GM03348 (cell line): Measurements from ENCODE around the gene THSD8.
"Not testable (repeated sequence)": the region's sequence is repeated elsewhere in the genome, so short reads cannot be mapped to it uniquely, and the experiment has no call there.

ENCODE experiments used
- DNase-seq: peaks from one replicate; pipeline ENCODE4 v3.0.0; 2012; ENCODE audit warnings: low spot score

The THSD8 gene

GRCh38 chr19:12825254-12826131 lies 23.6 kb downstream of the THSD8 start:
- peak; percentile 47 for DNase-seq

- no peak for DNase-seq
Observed at GRCh38 chr19:12828494-12828893, 26.6 kb downstream of the THSD8 start.

- no peak for DNase-seq
Observed at GRCh38 chr19:12833418-12833737, 31.5 kb downstream of the THSD8 start.

GRCh38 chr19:12833738-12834565 lies 32.1 kb downstream of the THSD8 start:
- peak; percentile 61 for DNase-seq

- DNase-seq: no peak
Observed at GRCh38 chr19:12834566-12834943, 32.7 kb downstream of the THSD8 start, which contains the start of gene RTBDN. TSS of gene RTBDN (minus strand) at chr19:12834579. CDS start at chr19:12829979, 4,600 bp downstream.

GRCh38 chr19:12834976-12835757 lies 33.3 kb downstream of the THSD8 start:
- peak; percentile 48 for DNase-seq

- DNase-seq: no peak
Observed at GRCh38 chr19:12836529-12836863, 34.6 kb downstream of the THSD8 start.

- DNase-seq: no peak
Observed at GRCh38 chr19:12837225-12837624, 35.4 kb downstream of the THSD8 start.

GRCh38 chr19:12838182-12838885 lies 36.5 kb downstream of the THSD8 start, which contains the start of gene MAST1:
TSS of gene MAST1 (plus strand) at chr19:12838515. CDS start at chr19:12838573, 58 bp downstream.
- peak; percentile 86 for DNase-seq

GRCh38 chr19:12838886-12839756 lies 37.3 kb downstream of the THSD8 start:
- peak; percentile 1 for DNase-seq

- peak; percentile 69 for DNase-seq
Observed at GRCh38 chr19:12840091-12841079, 38.5 kb downstream of the THSD8 start.

- DNase-seq: no peak
Observed at GRCh38 chr19:12841094-12841493, 39.2 kb downstream of the THSD8 start.

GRCh38 chr19:12842511-12842910 lies 40.6 kb downstream of the THSD8 start:
- no peak for DNase-seq

- no peak for DNase-seq
Observed at GRCh38 chr19:12843328-12843727, 41.5 kb downstream of the THSD8 start.

- DNase-seq: no peak
Observed at GRCh38 chr19:12843999-12844732, 42.3 kb downstream of the THSD8 start.

- DNase-seq: not testable (repeated sequence)
Observed at GRCh38 chr19:12846613-12847012, 44.7 kb downstream of the THSD8 start.

GRCh38 chr19:12847159-12848139 lies 45.6 kb downstream of the THSD8 start:
- DNase-seq: peak; percentile 96
